GM23248 (cell line): ENCODE results near the gene OS9. TPM values are rescaled to one million over a fixed set of nuclear protein-coding genes. Genes with fewer than 3 reads are reported as not detected.

ENCODE experiments used
- DNase-seq: peaks from one replicate; pipeline ENCODE4 v3.0.0-alpha.2; 2015
- H2AFZ ChIP-seq: fragments of 200-600 bp; sonication (generic); 2 replicates; pipeline ENCODE4 v1.6.1; 2016; ENCODE audit warnings: antibody characterized with exemption
- H3F3A ChIP-seq: fragments of 200-600 bp; sonication (generic); 2 replicates; pipeline ENCODE4 v1.6.1; 2016; ENCODE audit warnings: mild to moderate bottlenecking, antibody characterized with exemption, mixed run types; ENCODE audit not compliant: insufficient read depth
- H3K27ac ChIP-seq: fragments of 200-600 bp; sonication (generic); 2 replicates; pipeline ENCODE4 v1.5.1; 2016; ENCODE audit warnings: mild to moderate bottlenecking
- H3K27me3 ChIP-seq: fragments of 200-600 bp; sonication (generic); replicated peaks from 2 replicates; pipeline ENCODE4 v1.6.1; 2016; ENCODE audit warnings: mild to moderate bottlenecking; ENCODE audit not compliant: insufficient read depth
- H3K36me3 ChIP-seq: fragments of 200-600 bp; sonication (generic); 2 replicates; pipeline ENCODE4 v1.6.1; 2016; ENCODE audit warnings: low read depth, mild to moderate bottlenecking
- H3K4me1 ChIP-seq: fragments of 200-600 bp; sonication (generic); 2 replicates; pipeline ENCODE4 v1.6.1; 2016; ENCODE audit warnings: mild to moderate bottlenecking; ENCODE audit not compliant: insufficient read depth
- H3K4me2 ChIP-seq: fragments of 200-600 bp; sonication (generic); one replicate; pipeline ENCODE4 v1.6.1; 2016; ENCODE audit warnings: mild to moderate bottlenecking; ENCODE audit not compliant: unreplicated experiment
- H3K4me3 ChIP-seq: fragments of 200-600 bp; sonication (generic); 2 replicates; pipeline ENCODE4 v1.5.1; 2016; ENCODE audit warnings: mild to moderate bottlenecking
- H3K79me2 ChIP-seq: fragments of 200-600 bp; sonication (generic); 2 replicates; pipeline ENCODE4 v1.6.1; 2016; ENCODE audit warnings: mild to moderate bottlenecking; ENCODE audit not compliant: insufficient read depth
- H3K9ac ChIP-seq: fragments of 200-600 bp; sonication (generic); 2 replicates; pipeline ENCODE4 v1.6.1; 2016; ENCODE audit warnings: mild to moderate bottlenecking
- H3K9me2 ChIP-seq: fragments of 200-600 bp; sonication (generic); 2 replicates; pipeline ENCODE4 v1.6.1; 2016; ENCODE audit warnings: mixed run types, mild to moderate bottlenecking, moderate library complexity; ENCODE audit not compliant: insufficient read depth
- H3K9me3 ChIP-seq: fragments of 200-600 bp; sonication (generic); one replicate; pipeline ENCODE4 v1.6.1; 2017; ENCODE audit warnings: low read depth
- H4K20me1 ChIP-seq: fragments of 200-600 bp; sonication (generic); 2 replicates; pipeline ENCODE4 v1.6.0; 2016; ENCODE audit not compliant: insufficient read depth
- EZH2 ChIP-seq: fragments of 200-600 bp; sonication (generic); IDR thresholded peaks from 2 replicates; pipeline ENCODE4 v1.6.1; 2018; ENCODE audit warnings: antibody characterized with exemption, mild to moderate bottlenecking; ENCODE audit not compliant: insufficient read depth, poor library complexity, severe bottlenecking
- EZH2phosphoT487 ChIP-seq: fragments of 200-600 bp; sonication (generic); IDR thresholded peaks from 2 replicates; pipeline ENCODE4 v1.6.1; 2018; ENCODE audit warnings: antibody characterized with exemption, moderate library complexity, mild to moderate bottlenecking, low read depth; ENCODE audit not compliant: insufficient read depth
- WGBS, 2 experiments: methylation state at CpG; one replicate each; pipeline ENCODE4 v1.1.6; 2015 to 2017; ENCODE audit warnings: low lambda C conversion rate in 2 of 2, low coverage in 1 of 2; ENCODE audit errors: missing lambda C conversion rate in 2 of 2; 5-methylcytosine and 5-hydroxymethylcytosine counted together
- in situ Hi-C: fragments of 300-500 bp; cut with MboI; formaldehyde crosslinking; loops from 2 replicates; pipeline ENCODE4 v1.15.0; 2020
- polyA plus RNA-seq: library from polyadenylated mRNA; unstranded; fragments of >200 nt; fragmentation: Nextera tagmentation; extraction: Ambion mirVana; gene quantifications from 2 replicates; pipeline ENCODE4 v1.2.1, GENCODE V29; 2016
- total RNA-seq: library from RNA; depleted of rRNA; stranded (reverse); fragments of >200 nt; shearing (Covaris generic); gene quantifications from 2 replicates; pipeline ENCODE4 v1.2.3, GENCODE V29; 2014

OS9 gene
- total and polyA plus RNA-seq, 2 experiments from 2014 or later: 186 to 329 TPM

GRCh38 chr12:57722716-57723629 lies 29.0 kb downstream of the OS9 start:
- TF ChIP-seq EZH2phosphoT487 (no peak), EZH2 (no peak)
- Histone ChIP-seq H3K4me2 (no peak overlapping the region), H3K27ac (no peak overlapping the region), H2AFZ (no peak overlapping the region), H3K9ac (no peak overlapping the region), H3K9me2 (no peaks in the 10 kb centered on the region), H3K36me3 (no peaks in the 10 kb centered on the region; the same call in 1 of the 2 replicates), H3K9me3 (no peaks in the 10 kb centered on the region), H3K4me3 (no peak overlapping the region), H3K4me1 (no peaks in the 10 kb centered on the region), H3K27me3 (no peaks in the 10 kb centered on the region), H4K20me1 (no peaks in the 10 kb centered on the region), H3K79me2 (no peaks in the 10 kb centered on the region), H3F3A (no peaks in the 10 kb centered on the region; the same call in 1 of the 2 replicates)
- DNase-seq: no peak
- WGBS, 2 experiments: 61 to 67% methylated on average over 11 of the region's 11 CpGs
- in situ Hi-C loops: no loop called here

GRCh38 chr12:57723630-57723962 lies 29.7 kb downstream of the OS9 start:
- Histone ChIP-seq H2AFZ (no peak overlapping the region), H3K9me2 (no peaks in the 10 kb centered on the region), H3K4me2 (no peak overlapping the region), H3K4me3 (no peak overlapping the region), H4K20me1 (no peaks in the 10 kb centered on the region), H3K27me3 (no peaks in the 10 kb centered on the region), H3K79me2 (no peaks in the 10 kb centered on the region), H3K27ac (no peak overlapping the region), H3K9ac (no peak overlapping the region), H3K9me3 (no peaks in the 10 kb centered on the region), H3F3A (no peaks in the 10 kb centered on the region; the same call in 1 of the 2 replicates), H3K36me3 (no peaks in the 10 kb centered on the region; the same call in 1 of the 2 replicates), H3K4me1 (no peaks in the 10 kb centered on the region)
- WGBS, 2 experiments: 61 to 77% methylated on average over 2 of the region's 2 CpGs
- TF ChIP-seq EZH2phosphoT487: no peak
- TF ChIP-seq EZH2: no peak
- DNase-seq: no peak
- in situ Hi-C loops: no loop called here

GRCh38 chr12:57724003-57724935 lies 30.3 kb downstream of the OS9 start:
- Histone ChIP-seq H2AFZ (no peak overlapping the region), H3K9me2 (no peaks in the 10 kb centered on the region), H3F3A (no peaks in the 10 kb centered on the region; the same call in 1 of the 2 replicates), H3K4me1 (no peaks in the 10 kb centered on the region), H4K20me1 (no peaks in the 10 kb centered on the region), H3K9me3 (no peaks in the 10 kb centered on the region), H3K4me2 (no peak overlapping the region), H3K9ac (no peak overlapping the region), H3K36me3 (no peaks in the 10 kb centered on the region; the same call in 1 of the 2 replicates), H3K27ac (no peak overlapping the region), H3K4me3 (no peak overlapping the region), H3K79me2 (no peaks in the 10 kb centered on the region), H3K27me3 (no peaks in the 10 kb centered on the region)
- DNase-seq: no peak
- in situ Hi-C loops: no loop called here
- WGBS, 2 experiments: 71 to 75% methylated on average over 12 of the region's 12 CpGs
- no peak for TF ChIP-seq EZH2phosphoT487
- no peak for TF ChIP-seq EZH2

GRCh38 chr12:57724936-57725740 lies 31.2 kb downstream of the OS9 start:
- Histone ChIP-seq H3K27me3 (no peaks in the 10 kb centered on the region), H3K9me3 (no peaks in the 10 kb centered on the region), H4K20me1 (no peaks in the 10 kb centered on the region), H3F3A (no peaks in the 10 kb centered on the region; the same call in 1 of the 2 replicates), H3K9ac (no peak overlapping the region), H3K4me3 (no peak overlapping the region), H3K79me2 (no peaks in the 10 kb centered on the region), H2AFZ (no peak overlapping the region), H3K4me2 (no peak overlapping the region), H3K9me2 (no peaks in the 10 kb centered on the region), H3K4me1 (no peaks in the 10 kb centered on the region), H3K27ac (no peak overlapping the region), H3K36me3 (no peaks in the 10 kb centered on the region)
- WGBS, 2 experiments: 9 to 10% methylated on average over 5 to 11 of the region's 11 CpGs
- TF ChIP-seq EZH2phosphoT487: no peak
- no peak for TF ChIP-seq EZH2
- DNase-seq: no peak
- in situ Hi-C loops: no loop called here
